ENCODE data around the gene KRTAP13-1. TPM values are rescaled to one million over a fixed set of nuclear protein-coding genes. Genes with fewer than 3 reads are reported as not detected.

KRTAP13-1 gene
- total RNA-seq, 2 experiments from 2014 or later = not detected

- CTCF ChIA-PET = no interaction called here
Measured at GRCh38 chr21:30430170-30430655, 34.4 kb downstream of the KRTAP13-1 start, which contains the start of gene KRTAP13-4. Gene KRTAP13-4, plus strand, starts transcription at chr21:30430220. Its CDS starts 56 bp downstream, at chr21:30430276.

DNA sequence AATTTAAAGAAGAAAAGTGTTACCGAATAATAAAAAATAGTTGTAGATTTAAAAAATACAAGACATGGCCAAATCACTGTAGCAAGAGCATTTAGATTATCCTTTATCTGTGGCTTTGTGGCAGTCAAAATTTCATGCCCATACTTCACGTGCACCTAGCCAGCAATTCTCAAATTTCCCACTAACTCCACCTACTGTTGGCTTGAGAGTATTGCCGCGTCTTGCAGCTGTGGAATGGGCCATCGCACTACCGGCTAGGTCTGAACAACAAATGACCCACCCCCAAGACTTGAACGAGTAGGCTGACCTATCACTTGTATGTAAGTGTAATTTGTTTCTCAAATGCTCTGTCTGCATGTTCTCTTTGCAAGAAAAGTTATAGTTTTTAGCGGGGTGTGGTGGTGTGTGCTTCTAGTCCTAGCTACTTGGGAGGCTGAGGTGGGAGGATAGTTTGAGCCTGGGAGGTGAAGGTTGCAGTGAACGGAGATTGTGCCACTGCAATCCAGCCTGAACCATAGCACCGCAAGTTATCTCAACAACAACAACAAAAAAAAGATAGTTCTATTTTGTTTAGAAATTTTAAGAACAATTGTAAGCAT, 38.3 kb downstream of the KRTAP13-1 start:
- ATAC-seq = no peak
- Mint-ChIP-seq H3K9me3 (ENCODE audit: low read depth) (no peaks in the 10 kb centered on the region), H3K36me3 (no peaks in the 10 kb centered on the region), H3K27me3 (no peaks in the 10 kb centered on the region), H3K4me1 (no peaks in the 10 kb centered on the region), H3K4me3 (no peak overlapping the region), H3K27ac (no peak overlapping the region)
- CTCF ChIA-PET = interaction anchor here (0.7 kb wide), 1 partner anchor 68 kb away, joined by 3 read pairs; no protein-coding TSS in a partner anchor
- DNase-seq = no peak

More at GRCh38 chr21:30430170-30430655, 34.4 kb downstream of the KRTAP13-1 start, which contains the start of gene KRTAP13-4:
- H3K27me3 Mint-ChIP-seq = no peaks in the 10 kb centered on the region
- H3K36me3 Mint-ChIP-seq = no peaks in the 10 kb centered on the region
- H3K9me3 Mint-ChIP-seq (ENCODE audit: low read depth) = no peaks in the 10 kb centered on the region
- DNase-seq = no peak
- no peak within 1 kb of the TSS for H3K27ac Mint-ChIP-seq
- H3K4me1 Mint-ChIP-seq = no peaks in the 10 kb centered on the region
- no peak within 1 kb of the TSS for H3K4me3 Mint-ChIP-seq
- no peak for ATAC-seq

GRCh38 chr21:30437010-30437565, 41.3 kb downstream of the KRTAP13-1 start:
- Mint-ChIP-seq H3K27me3 (no peaks in the 10 kb centered on the region), H3K4me3 (no peak overlapping the region), H3K36me3 (no peaks in the 10 kb centered on the region), H3K9me3 (ENCODE audit: low read depth) (peaks cover 3% of the 10 kb centered on the region), H3K4me1 (no peaks in the 10 kb centered on the region), H3K27ac (no peak overlapping the region)
- ATAC-seq = no peak
- CTCF ChIA-PET = interaction anchor here (0.7 kb wide), 1 partner anchor 28 kb away, joined by 3 read pairs; no protein-coding TSS in a partner anchor
- no peak for DNase-seq

- DNase-seq (no peak), ATAC-seq (no peak)
- H3K4me1 Mint-ChIP-seq = no peaks in the 10 kb centered on the region
- H3K4me3 Mint-ChIP-seq = no peak within 1 kb of the TSS
- H3K9me3 Mint-ChIP-seq (ENCODE audit: low read depth) = peaks cover 3% of the 10 kb centered on the region
- H3K27ac Mint-ChIP-seq = no peak within 1 kb of the TSS
- H3K36me3 Mint-ChIP-seq = no peaks in the 10 kb centered on the region
- CTCF ChIA-PET = no interaction called here
- H3K27me3 Mint-ChIP-seq = no peaks in the 10 kb centered on the region
Measured at GRCh38 chr21:30439975-30440374, 44.1 kb downstream of the KRTAP13-1 start, which contains the start of gene KRTAP15-1. Gene KRTAP15-1, plus strand, starts transcription at chr21:30440275. Its CDS starts 53 bp downstream, at chr21:30440328.

- no peak overlapping the region for H3K4me3 Mint-ChIP-seq
- H3K27me3 Mint-ChIP-seq = no peaks in the 10 kb centered on the region
- peaks cover 3% of the 10 kb centered on the region for H3K9me3 Mint-ChIP-seq (ENCODE audit: low read depth)
- no peak overlapping the region for H3K27ac Mint-ChIP-seq
- ATAC-seq (no peak), DNase-seq (no peak)
- no peaks in the 10 kb centered on the region for H3K36me3 Mint-ChIP-seq
- H3K4me1 Mint-ChIP-seq = peaks cover 1% of the 10 kb centered on the region
- CTCF ChIA-PET = no interaction called here
Measured at GRCh38 chr21:30443226-30443625, 47.4 kb downstream of the KRTAP13-1 start.

GRCh38 chr21:30444204-30444603, 48.4 kb downstream of the KRTAP13-1 start:
- Mint-ChIP-seq H3K9me3 (ENCODE audit: low read depth) (peaks cover 3% of the 10 kb centered on the region), H3K4me3 (no peak overlapping the region), H3K4me1 (peaks cover 1% of the 10 kb centered on the region), H3K36me3 (no peaks in the 10 kb centered on the region), H3K27ac (no peak overlapping the region), H3K27me3 (no peaks in the 10 kb centered on the region)
- CTCF ChIA-PET = no interaction called here
- no peak for ATAC-seq
- no peak for DNase-seq

Small RNA genes lying within 50 kb of the gene (microRNA-seq; reads per million reads assigned to microRNA genes)
- gene MIR4327 = not detected

Other genes starting within 250 kb of the KRTAP13-1 start
- not detected for gene CLDN17, start 229.2 kb upstream of the KRTAP13-1 start, total RNA-seq
- not detected for gene CLDN8, start 179.9 kb upstream of the KRTAP13-1 start, total RNA-seq
- gene KRTAP24-1, start 113.1 kb upstream of the KRTAP13-1 start, total RNA-seq = not detected
- not detected for gene KRTAP25-1, start 106.5 kb upstream of the KRTAP13-1 start, total RNA-seq
- gene KRTAP26-1, start 75.7 kb upstream of the KRTAP13-1 start, total RNA-seq = not detected
- gene KRTAP27-1, start 58.3 kb upstream of the KRTAP13-1 start, total RNA-seq = not detected
- gene KRTAP23-1, start 47.4 kb upstream of the KRTAP13-1 start, total RNA-seq = not detected
- not detected for gene KRTAP13-2, start 23.8 kb upstream of the KRTAP13-1 start, total RNA-seq
- gene KRTAP13-3, start 29.9 kb downstream of the KRTAP13-1 start, total RNA-seq = not detected
- gene KRTAP13-4, start 34.2 kb downstream of the KRTAP13-1 start, total RNA-seq = not detected
- not detected for gene KRTAP15-1, start 44.2 kb downstream of the KRTAP13-1 start, total RNA-seq
- gene KRTAP19-1, start 84.3 kb downstream of the KRTAP13-1 start, total RNA-seq = not detected
- not detected for gene KRTAP19-2, start 91.4 kb downstream of the KRTAP13-1 start, total RNA-seq
- not detected for gene KRTAP19-3, start 96.0 kb downstream of the KRTAP13-1 start, total RNA-seq
- not detected for gene KRTAP19-4, start 101.1 kb downstream of the KRTAP13-1 start, total RNA-seq
- gene KRTAP19-5, start 106.1 kb downstream of the KRTAP13-1 start, total RNA-seq = not detected
- gene KRTAP19-6, start 145.8 kb downstream of the KRTAP13-1 start, total RNA-seq = not detected
- gene KRTAP19-7, start 165.3 kb downstream of the KRTAP13-1 start, total RNA-seq = not detected
- not detected for gene KRTAP22-2, start 194.4 kb downstream of the KRTAP13-1 start, total RNA-seq
- not detected for gene KRTAP6-3, start 196.4 kb downstream of the KRTAP13-1 start, total RNA-seq
- not detected for gene KRTAP6-2, start 202.9 kb downstream of the KRTAP13-1 start, total RNA-seq
- not detected for gene KRTAP22-1, start 205.1 kb downstream of the KRTAP13-1 start, total RNA-seq
- gene KRTAP6-1, start 217.9 kb downstream of the KRTAP13-1 start, total RNA-seq = not detected
- not detected for gene KRTAP20-1, start 220.4 kb downstream of the KRTAP13-1 start, total RNA-seq
- gene KRTAP20-4, start 224.6 kb downstream of the KRTAP13-1 start, total RNA-seq = not detected
- not detected for gene KRTAP20-2, start 239.2 kb downstream of the KRTAP13-1 start, total RNA-seq
- not detected for gene KRTAP20-3, start 246.8 kb downstream of the KRTAP13-1 start, total RNA-seq

Data from activated CD8-positive, alpha-beta memory T cell treated with anti-CD3 and anti-CD28 coated beads, Interleukin-2, amount 10 ng/mL, durations not matched to agents 7 days and 5 days (primary cell).